Activated CD4-positive, alpha-beta memory T cell treated with anti-CD3 and anti-CD28 coated beads, Interleukin-2, amount 10 ng/mL, durations not matched to agents 7 days and 5 days (primary cell): ENCODE results near the gene CLCN4. TPM values are rescaled to one million over a fixed set of nuclear protein-coding genes. Genes with fewer than 3 reads are reported as not detected.

Experiments
- CTCF ChIA-PET: fragments of 350-600 bp; sonication (Branson Sonifier 250); formaldehyde crosslinking; loops from one replicate; lab custom pipeline; 2021; ENCODE audit warnings: antibody characterized with exemption, inconsistent platforms; lab: Charles Lee
- POLR2A ChIA-PET: fragments of 350-600 bp; sonication (Branson Sonifier 250); formaldehyde crosslinking; loops from one replicate; lab custom pipeline; 2021; ENCODE audit warnings: antibody characterized with exemption; lab: Charles Lee
- DNase-seq: peaks from one replicate; pipeline ENCODE4 v3.0.0-alpha.2; 2020
- H3K27ac Mint-ChIP-seq: one replicate; pipeline ENCODE4 v1.8.0; 2021; ENCODE audit warnings: mild to moderate bottlenecking, mixed read lengths
- H3K27me3 Mint-ChIP-seq: one replicate; pipeline ENCODE4 v1.8.0; 2021; ENCODE audit warnings: mixed read lengths
- H3K36me3 Mint-ChIP-seq: one replicate; pipeline ENCODE4 v1.8.0; 2021; ENCODE audit warnings: low read depth, mixed read lengths
- H3K4me1 Mint-ChIP-seq: one replicate; pipeline ENCODE4 v1.8.0; 2021; ENCODE audit warnings: mixed read lengths
- H3K4me3 Mint-ChIP-seq: one replicate; pipeline ENCODE4 v1.8.0; 2021; ENCODE audit warnings: mild to moderate bottlenecking, mixed read lengths
- H3K9me3 Mint-ChIP-seq: one replicate; pipeline ENCODE4 v1.8.0; 2021; ENCODE audit warnings: mixed read lengths
- total RNA-seq, 2 experiments: library from RNA; stranded (reverse); gene quantifications; one replicate each; pipeline ENCODE4 v1.2.3, GENCODE V29; 2021

The CLCN4 gene
- total RNA-seq, 2 experiments from 2014 or later, result not detected

DNA sequence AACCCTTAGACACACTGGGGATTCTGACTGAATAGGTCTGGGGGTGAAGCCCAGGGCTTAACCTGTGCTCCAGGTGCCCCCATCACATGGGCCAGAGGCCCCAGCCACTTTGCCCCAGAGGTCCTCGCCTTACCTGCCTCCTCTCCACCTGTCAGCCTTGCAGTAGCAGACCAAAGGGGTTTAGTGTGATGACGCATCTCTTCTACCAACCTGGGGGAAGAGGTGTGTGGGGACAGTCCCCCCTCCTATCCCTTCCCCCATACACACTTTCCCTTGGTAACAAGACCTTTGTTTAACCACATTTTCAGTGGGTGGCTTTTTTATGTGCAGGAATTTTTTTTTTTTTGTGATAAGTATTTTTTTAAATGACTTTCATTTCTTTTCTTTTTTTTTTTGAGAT, 6.3 kb downstream of the CLCN4 start:
- no peaks in the 10 kb centered on the region for H3K36me3 Mint-ChIP-seq
- ChIA-PET POLR2A (no interaction called here), CTCF (no interaction called here)

DNA sequence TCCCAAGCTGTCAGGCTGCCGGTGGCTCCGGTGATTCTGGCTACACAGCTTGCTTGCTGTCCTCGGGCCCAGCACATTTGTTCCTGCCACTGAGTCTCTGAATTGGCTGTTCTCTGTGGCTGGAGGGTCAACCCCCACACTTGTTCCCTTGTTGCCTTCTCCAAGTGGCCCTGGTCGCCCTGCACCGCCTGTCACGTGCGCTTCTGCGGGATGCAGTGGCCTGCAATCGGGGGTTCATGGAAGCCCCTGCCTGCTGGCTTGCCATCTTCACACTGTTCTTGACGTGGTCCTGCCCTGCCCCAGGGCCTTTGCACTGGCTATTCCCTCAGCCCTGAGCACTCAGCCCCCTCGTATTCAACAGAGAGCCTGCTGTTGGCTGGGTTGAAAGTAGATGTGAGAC, 8.1 kb downstream of the CLCN4 start:
- ChIA-PET CTCF (no interaction called here), POLR2A (no interaction called here)
- Mint-ChIP-seq H3K9me3 (no peaks in the 10 kb centered on the region), H3K27me3 (peaks cover 11% of the 10 kb centered on the region), H3K4me1 (peaks cover 17% of the 10 kb centered on the region), H3K27ac (no peak overlapping the region), H3K36me3 (no peaks in the 10 kb centered on the region), H3K4me3 (no peak overlapping the region)
- DNase-seq, result no peak

More for the DNA sequence above, 6.3 kb downstream of the CLCN4 start:
- Mint-ChIP-seq H3K27ac (no peak overlapping the region), H3K27me3 (peaks cover 23% of the 10 kb centered on the region), H3K4me1 (peaks cover 17% of the 10 kb centered on the region), H3K4me3 (no peak overlapping the region), H3K9me3 (no peaks in the 10 kb centered on the region)
- no peak for DNase-seq

DNA sequence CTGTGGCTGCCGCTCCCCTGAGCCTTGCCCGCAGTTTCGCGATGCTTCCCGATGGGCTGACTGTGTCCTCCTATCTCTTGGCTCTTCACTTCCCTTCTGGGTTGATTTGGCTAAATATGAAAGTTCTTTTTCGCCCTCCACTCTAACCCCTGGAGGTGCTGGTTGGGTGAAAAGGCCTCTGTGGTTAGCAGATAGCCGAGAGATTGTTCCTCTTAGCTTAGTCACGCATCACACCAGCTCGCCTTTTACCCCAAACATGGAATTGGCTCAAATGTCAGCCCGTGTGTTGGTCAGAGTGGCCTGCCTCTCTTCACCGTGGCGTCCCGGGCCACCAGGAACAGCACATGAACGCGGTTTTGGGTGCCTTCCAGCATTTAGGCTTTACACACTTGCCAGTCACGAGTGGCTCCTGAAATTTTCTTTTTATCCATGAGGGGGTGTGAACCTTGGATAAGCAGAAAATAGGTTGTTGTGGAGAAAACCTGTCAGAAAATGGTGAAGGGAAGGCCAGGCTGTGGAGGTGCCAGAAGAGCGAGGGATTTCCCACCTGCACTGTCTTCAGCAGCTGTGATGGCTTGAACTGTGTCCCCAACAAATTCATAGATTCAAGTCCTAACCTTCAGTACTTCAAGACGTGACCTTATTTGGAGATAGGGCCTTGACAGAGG, 8.9 kb downstream of the CLCN4 start:
- Mint-ChIP-seq H3K27ac (no peak overlapping the region), H3K9me3 (no peaks in the 10 kb centered on the region), H3K27me3 (peaks cover 2% of the 10 kb centered on the region), H3K4me1 (peaks cover 17% of the 10 kb centered on the region), H3K36me3 (no peaks in the 10 kb centered on the region), H3K4me3 (no peak overlapping the region)
- ChIA-PET POLR2A (no interaction called here), CTCF (no interaction called here)
- DNase-seq, result no peak

DNA sequence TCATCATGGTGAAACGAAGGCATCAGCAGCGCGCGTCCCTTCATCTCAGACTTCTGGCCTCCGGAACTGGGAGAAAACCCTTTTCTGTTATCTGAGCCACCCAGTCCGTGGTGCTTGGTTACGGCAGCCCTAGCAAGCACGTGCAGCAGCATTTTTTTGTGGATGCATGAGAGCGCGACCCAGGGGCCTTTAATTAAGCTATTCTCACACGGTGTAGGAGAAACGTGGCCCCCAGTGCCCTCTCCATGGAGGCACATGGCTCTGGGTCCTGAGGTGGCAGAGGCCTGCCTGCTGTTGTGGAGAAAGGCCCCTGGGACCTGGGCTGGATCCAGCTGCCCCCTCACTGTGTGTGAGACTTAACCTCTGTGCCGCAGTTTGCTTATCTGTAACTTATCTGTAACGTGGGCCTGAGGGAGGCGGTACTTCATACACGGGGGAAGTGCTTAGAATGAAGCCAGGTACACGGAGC, 9.5 kb downstream of the CLCN4 start:
- CTCF ChIA-PET, result no interaction called here
- Mint-ChIP-seq H3K36me3 (no peaks in the 10 kb centered on the region), H3K9me3 (no peaks in the 10 kb centered on the region), H3K4me3 (no peak overlapping the region), H3K4me1 (peaks cover 17% of the 10 kb centered on the region), H3K27me3 (peaks cover 2% of the 10 kb centered on the region), H3K27ac (no peak overlapping the region)
- POLR2A ChIA-PET, result no interaction called here
- DNase-seq, result no peak

DNA sequence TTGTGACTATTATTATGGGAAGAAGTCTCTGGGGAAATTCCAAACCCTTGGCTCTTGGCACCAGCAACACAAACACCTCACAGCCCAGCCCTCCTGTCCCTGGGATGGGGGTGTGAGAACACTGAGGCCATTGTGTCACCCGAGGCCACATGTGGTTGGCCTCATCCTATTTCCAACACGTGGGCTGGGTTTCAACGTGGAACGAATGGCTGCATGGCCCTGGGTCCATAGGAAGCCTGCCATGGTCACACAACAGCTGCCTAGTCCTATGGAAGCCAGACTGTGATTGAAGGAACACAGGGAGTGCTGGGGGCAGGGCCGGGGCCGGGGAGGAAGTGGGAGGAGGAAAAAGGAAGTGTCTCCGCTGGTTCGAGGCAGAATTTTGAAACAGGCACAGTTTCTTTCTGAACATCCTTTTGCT, 10.0 kb downstream of the CLCN4 start:
- POLR2A ChIA-PET, result no interaction called here
- H3K36me3 Mint-ChIP-seq, result no peaks in the 10 kb centered on the region

DNA sequence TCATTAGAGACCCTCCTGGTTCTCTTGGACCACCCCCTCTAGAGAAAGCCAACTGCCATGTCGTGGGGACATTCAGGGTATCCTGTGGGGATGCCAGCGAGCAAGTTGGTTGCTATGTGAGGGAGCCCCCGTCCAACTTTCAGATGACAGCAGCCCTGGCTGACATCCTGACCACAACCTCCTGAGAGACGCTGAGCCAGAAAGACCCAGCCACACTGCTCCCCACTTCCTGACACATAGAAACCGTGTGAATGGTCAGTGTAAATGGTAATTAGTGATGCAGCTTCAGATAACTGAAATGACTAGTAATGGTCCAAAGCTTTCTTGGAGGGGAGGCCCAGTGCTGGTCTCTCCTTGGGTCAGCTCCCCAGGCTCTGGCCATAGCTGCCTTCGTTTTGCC, 10.8 kb downstream of the CLCN4 start:
- H3K4me1 Mint-ChIP-seq, result peaks cover 21% of the 10 kb centered on the region
- H3K27ac Mint-ChIP-seq, result no peak overlapping the region
- H3K36me3 Mint-ChIP-seq, result no peaks in the 10 kb centered on the region
- peak; percentile 21 for DNase-seq
- H3K9me3 Mint-ChIP-seq, result no peaks in the 10 kb centered on the region
- ChIA-PET POLR2A (no interaction called here), CTCF (no interaction called here)
- peaks cover 2% of the 10 kb centered on the region for H3K27me3 Mint-ChIP-seq
- H3K4me3 Mint-ChIP-seq, result no peak overlapping the region

More for the DNA sequence above, 10.0 kb downstream of the CLCN4 start:
- H3K9me3 Mint-ChIP-seq, result no peaks in the 10 kb centered on the region
- no peak overlapping the region for H3K27ac Mint-ChIP-seq
- peaks cover 17% of the 10 kb centered on the region for H3K4me1 Mint-ChIP-seq
- no peak overlapping the region for H3K4me3 Mint-ChIP-seq
- H3K27me3 Mint-ChIP-seq, result peaks cover 2% of the 10 kb centered on the region
- CTCF ChIA-PET, result no interaction called here
- peak; percentile 30 for DNase-seq

DNA sequence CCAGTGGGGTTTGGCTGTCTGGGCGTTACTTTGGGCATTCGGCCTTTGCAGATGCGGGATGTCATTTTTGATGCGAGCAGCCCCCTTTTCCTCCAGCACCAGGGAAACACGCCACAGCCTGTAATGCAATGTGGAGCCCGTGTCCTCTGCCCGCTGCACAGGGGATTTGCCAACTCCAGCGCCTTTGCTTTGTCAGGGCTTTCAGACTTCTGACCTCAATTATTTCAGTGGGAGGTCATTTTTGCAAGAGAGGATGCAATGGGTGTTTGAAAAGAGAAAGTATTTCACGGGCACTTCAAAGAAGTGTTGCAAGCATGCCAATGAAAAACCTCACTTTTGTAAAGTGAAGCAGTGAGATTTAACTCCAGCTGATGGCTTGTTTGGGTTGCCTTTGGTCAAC, 11.5 kb downstream of the CLCN4 start:
- Mint-ChIP-seq H3K27ac (no peak overlapping the region), H3K4me1 (peaks cover 21% of the 10 kb centered on the region), H3K9me3 (no peaks in the 10 kb centered on the region), H3K27me3 (peaks cover 2% of the 10 kb centered on the region), H3K36me3 (no peaks in the 10 kb centered on the region), H3K4me3 (no peak overlapping the region)
- ChIA-PET CTCF (no interaction called here), POLR2A (no interaction called here)
- no peak for DNase-seq

DNA sequence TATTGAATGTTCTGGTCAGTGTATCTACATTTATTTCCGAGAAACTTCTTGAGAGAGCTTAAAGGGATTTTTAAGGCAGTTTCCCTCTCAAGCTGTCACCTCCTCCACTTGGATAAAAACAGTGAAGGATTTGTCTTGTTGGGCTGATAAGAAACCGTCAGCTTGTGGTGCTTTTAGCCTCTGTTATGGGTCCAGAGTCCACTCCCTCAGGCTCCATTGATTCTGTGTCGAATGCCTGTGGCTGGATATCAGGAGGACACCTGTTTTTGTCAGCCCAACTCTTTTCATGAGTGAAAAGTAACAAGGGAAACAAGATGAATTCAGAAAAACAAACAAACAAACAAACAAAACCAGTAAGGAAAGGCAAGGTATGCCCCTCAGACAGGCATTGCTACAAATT, 12.4 kb downstream of the CLCN4 start:
- ChIA-PET POLR2A (no interaction called here), CTCF (no interaction called here)
- H3K36me3 Mint-ChIP-seq, result no peaks in the 10 kb centered on the region

DNA sequence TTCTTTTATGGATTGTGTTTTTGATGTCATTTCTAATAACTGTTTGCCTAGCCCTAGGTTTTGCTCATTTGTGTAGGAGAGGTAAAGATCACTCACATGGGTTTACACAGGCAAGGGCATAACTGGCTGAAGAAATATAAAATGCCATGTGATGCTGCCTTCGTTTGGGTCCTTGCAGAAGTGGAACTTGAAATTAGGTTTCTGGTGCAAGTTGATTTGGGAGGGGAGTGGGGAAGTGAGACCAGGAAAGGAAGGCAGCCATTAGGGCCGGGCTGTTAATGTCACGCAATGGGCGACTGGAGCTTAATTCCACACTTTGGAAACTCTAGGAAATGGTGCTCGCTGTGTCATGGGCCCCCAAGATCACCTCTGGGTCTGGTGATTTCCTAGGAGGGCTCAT, 14.5 kb downstream of the CLCN4 start:
- H3K4me3 Mint-ChIP-seq, result no peak overlapping the region
- peaks cover 2% of the 10 kb centered on the region for H3K27me3 Mint-ChIP-seq
- ChIA-PET POLR2A (no interaction called here), CTCF (no interaction called here)
- no peaks in the 10 kb centered on the region for H3K9me3 Mint-ChIP-seq
- H3K36me3 Mint-ChIP-seq, result no peaks in the 10 kb centered on the region
- peaks cover 22% of the 10 kb centered on the region for H3K4me1 Mint-ChIP-seq
- DNase-seq, result no peak
- no peak overlapping the region for H3K27ac Mint-ChIP-seq

More for the DNA sequence above, 12.4 kb downstream of the CLCN4 start:
- Mint-ChIP-seq H3K9me3 (no peaks in the 10 kb centered on the region), H3K27me3 (peaks cover 2% of the 10 kb centered on the region), H3K4me3 (no peak overlapping the region), H3K27ac (no peak overlapping the region), H3K4me1 (peaks cover 21% of the 10 kb centered on the region)
- no peak for DNase-seq

DNA sequence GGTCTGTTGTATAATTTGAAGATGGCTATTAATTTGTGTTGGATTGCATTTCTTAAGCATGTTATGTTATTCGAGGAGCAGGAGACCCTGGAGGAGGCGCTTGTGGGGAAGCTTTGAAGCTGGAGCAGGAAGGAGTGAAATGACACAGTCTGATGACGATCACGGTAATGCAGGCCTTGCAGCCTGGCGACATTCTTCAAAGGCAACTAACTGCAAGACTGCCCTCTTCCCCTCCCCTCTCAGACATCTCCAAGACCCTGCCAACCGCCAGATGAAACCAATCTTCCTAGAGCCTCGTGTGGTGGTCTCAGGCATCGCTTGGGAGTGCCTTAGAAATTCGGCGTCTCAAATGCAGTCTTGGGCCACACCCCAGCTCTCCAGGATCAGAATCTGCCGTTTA, 16.1 kb downstream of the CLCN4 start:
- Mint-ChIP-seq H3K9me3 (no peaks in the 10 kb centered on the region), H3K27ac (no peak overlapping the region), H3K4me3 (no peak overlapping the region), H3K4me1 (peaks cover 11% of the 10 kb centered on the region), H3K36me3 (no peaks in the 10 kb centered on the region), H3K27me3 (peaks cover 2% of the 10 kb centered on the region)
- CTCF ChIA-PET, result no interaction called here
- POLR2A ChIA-PET, result no interaction called here
- DNase-seq, result no peak

DNA sequence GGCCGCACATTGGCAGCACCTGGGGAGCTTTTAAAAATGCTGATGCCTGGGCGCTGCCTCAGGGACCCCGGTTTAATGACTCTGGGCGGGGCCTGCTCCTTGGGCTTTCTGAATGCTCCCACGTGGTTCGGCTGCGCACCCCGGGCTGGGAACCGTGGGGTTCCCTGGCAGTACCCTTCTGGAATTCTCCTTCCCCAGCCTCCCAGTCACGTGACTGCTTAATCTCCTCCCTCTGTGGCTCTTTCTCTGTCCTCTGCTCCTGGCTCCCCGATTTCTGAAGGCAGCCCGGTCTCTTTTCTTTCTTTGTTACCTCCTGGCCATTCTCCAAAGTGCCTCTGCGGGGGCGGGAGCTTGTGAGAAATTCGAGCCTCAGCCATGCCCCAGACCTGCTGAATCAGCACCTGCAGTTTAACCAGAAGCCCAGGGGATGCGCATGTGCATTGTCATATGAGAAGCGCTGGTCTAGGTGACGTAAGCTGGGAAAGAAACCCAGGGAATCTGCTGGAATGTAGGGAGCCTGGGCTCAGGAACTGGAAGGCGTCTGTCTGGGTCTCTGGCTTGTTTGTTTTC, 16.6 kb downstream of the CLCN4 start:
- ChIA-PET CTCF (no interaction called here), POLR2A (no interaction called here)
- H3K27ac Mint-ChIP-seq, result no peak overlapping the region

DNA sequence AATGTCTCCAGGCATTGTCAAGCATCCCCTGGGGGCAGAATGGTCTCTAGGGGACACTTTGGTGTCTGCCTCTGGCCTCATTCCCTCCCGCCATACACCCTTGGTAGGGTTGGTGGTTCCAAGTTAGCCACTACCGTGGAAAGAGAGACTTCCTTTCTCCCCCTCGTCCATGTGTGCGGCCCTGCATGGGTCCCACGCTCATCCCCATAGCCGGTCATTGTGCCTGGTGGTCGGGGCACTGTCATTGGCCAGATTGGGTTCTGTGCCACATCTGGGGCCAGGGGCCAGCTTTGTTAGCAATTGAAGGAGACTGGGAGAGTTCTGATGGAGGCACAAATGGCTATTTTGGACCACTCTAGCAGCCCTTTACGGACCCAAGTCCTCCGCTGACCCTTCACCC, 17.3 kb downstream of the CLCN4 start:
- CTCF ChIA-PET, result interaction anchor here (0.6 kb wide), 1 partner anchor 16 kb away, joined by 3 read pairs; no protein-coding TSS in a partner anchor
- Mint-ChIP-seq H3K4me1 (peaks cover 10% of the 10 kb centered on the region), H3K27me3 (peaks cover 2% of the 10 kb centered on the region), H3K9me3 (no peaks in the 10 kb centered on the region), H3K36me3 (no peaks in the 10 kb centered on the region), H3K4me3 (no peak overlapping the region), H3K27ac (no peak overlapping the region)
- POLR2A ChIA-PET, result no interaction called here
- no peak for DNase-seq

More for the DNA sequence above, 16.6 kb downstream of the CLCN4 start:
- Mint-ChIP-seq H3K36me3 (no peaks in the 10 kb centered on the region), H3K4me3 (no peak overlapping the region), H3K4me1 (peaks cover 10% of the 10 kb centered on the region), H3K27me3 (peaks cover 2% of the 10 kb centered on the region), H3K9me3 (no peaks in the 10 kb centered on the region)
- no peak for DNase-seq

DNA sequence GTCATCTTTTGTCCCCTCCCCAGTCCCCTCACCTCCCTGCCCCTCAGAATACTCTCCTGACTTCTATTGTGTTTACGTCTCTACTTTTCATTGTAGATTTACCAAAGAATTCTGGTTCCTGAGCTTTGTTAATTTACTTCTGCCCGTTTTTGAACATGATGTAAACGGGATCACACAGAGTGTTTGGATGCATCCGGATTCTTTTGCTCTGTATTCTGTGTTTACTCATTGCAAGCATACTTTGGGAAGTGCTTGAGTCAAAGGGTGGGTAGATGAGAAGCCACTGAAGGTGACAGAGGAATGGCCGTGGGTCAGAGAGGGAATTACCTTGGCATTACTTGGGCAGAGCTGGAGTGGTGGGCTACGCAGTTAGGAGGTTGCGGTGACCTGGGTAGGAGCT, 18.0 kb downstream of the CLCN4 start:
- Mint-ChIP-seq H3K27ac (no peak overlapping the region), H3K27me3 (peaks cover 2% of the 10 kb centered on the region), H3K36me3 (no peaks in the 10 kb centered on the region), H3K9me3 (no peaks in the 10 kb centered on the region), H3K4me3 (no peak overlapping the region), H3K4me1 (peaks cover 10% of the 10 kb centered on the region)
- no peak for DNase-seq
- POLR2A ChIA-PET, result no interaction called here
- CTCF ChIA-PET, result no interaction called here
